Endometrium (tissue), 2 donors: ENCODE data around the gene ADRA1B.

Experiments used
- FAIRE-seq: peaks from 2 replicates; lab custom pipeline; 2012; peaks lifted over from hg19 to GRCh38; lab: Jason Lieb, UNC
- donor health status: control.
- donor health status: control.

ADRA1B gene

GRCh38 chr5:160020266-160020770 lies 104.0 kb downstream of the ADRA1B start:
- FAIRE-seq, result no peak

- FAIRE-seq, result no peak
Observed at GRCh38 chr5:160020964-160021363, 104.7 kb downstream of the ADRA1B start.

GRCh38 chr5:160021831-160022446 lies 105.7 kb downstream of the ADRA1B start:
- FAIRE-seq, result peak; percentile 88
